Measurements from ENCODE around the gene RXRA. TPM values are rescaled to one million over a fixed set of nuclear protein-coding genes. Genes with fewer than 3 reads are reported as not detected.

Gene RXRA
- total and polyA plus RNA-seq, 2 of the 13 experiments (the other 11 are each of a cell fraction or from before 2014, with no cell fraction given): 18.9 to 29.2 TPM

- TF ChIP-seq REPIN1 (CRISPR knock-in tag; IDR thresholded peaks at IDR 0.05; ENCODE audit: borderline replicate concordance, low read depth) (peak; percentile 38; the same call in 1 of the 2 replicates), ZNF136 (CRISPR knock-in tag; IDR thresholded peaks at IDR 0.05; ENCODE audit: low read depth) (no peak), ZNF318 (CRISPR knock-in tag; IDR thresholded peaks at IDR 0.05) (no peak), ZNF263 (CRISPR knock-in tag; IDR thresholded peaks at IDR 0.05) (no peak), NFE2L1 (CRISPR knock-in tag; IDR thresholded peaks at IDR 0.05; ENCODE audit: borderline replicate concordance) (no peak), TCF7 (IDR thresholded peaks at IDR 0.05; ENCODE audit: low read depth) (no peak), ZSCAN22 (CRISPR knock-in tag; IDR thresholded peaks at IDR 0.05) (no peak), E2F5 (CRISPR knock-in tag; conservative IDR thresholded peaks at IDR 0.05) (no peak), ETV5 (CRISPR knock-in tag; IDR thresholded peaks at IDR 0.05; ENCODE audit: borderline replicate concordance) (peak; percentile 35; the same call in 1 of the 2 replicates), TBL1XR1 (IDR thresholded peaks at IDR 0.05; ENCODE audit: borderline replicate concordance, low read length, partially characterized antibody) (no peak), SOX5 (CRISPR knock-in tag; IDR thresholded peaks at IDR 0.05; ENCODE audit: borderline replicate concordance) (peak; percentile 70), HOXA5 (CRISPR knock-in tag; IDR thresholded peaks at IDR 0.05) (no peak), ZNF616 (CRISPR knock-in tag; IDR thresholded peaks at IDR 0.05; ENCODE audit: low read depth) (no peak), UBTF (CRISPR knock-in tag; IDR thresholded peaks at IDR 0.05) (peak; percentile 16; the same call in 1 of the 2 replicates), SMAD3 (CRISPR knock-in tag; IDR thresholded peaks at IDR 0.05) (no peak), BRD4 (CRISPR knock-in tag; IDR thresholded peaks at IDR 0.05) (no peak), ZSCAN30 (CRISPR knock-in tag; IDR thresholded peaks at IDR 0.05) (no peak), RBFOX2 (IDR thresholded peaks at IDR 0.05; ENCODE audit: low read depth, low read length) (no peak), MAZ (IDR thresholded peaks at IDR 0.05; ENCODE audit: borderline replicate concordance, low read depth, low read length) (0 out of 2 replicates have a peak, but pooled peaks have one; percentile 25), MAZ (CRISPR knock-in tag; IDR thresholded peaks at IDR 0.05; ENCODE audit: low read depth) (peak; percentile 74)
Measured at GRCh38 chr9:134434894-134435506, 108.7 kb downstream of the RXRA start (continued).
